Sigmoid colon (tissue), 7 donors: ENCODE results near the gene OR2C1. TPM values are rescaled to one million over a fixed set of nuclear protein-coding genes. Genes with fewer than 3 reads are reported as not detected.

Experiments used
- DNase-seq: peaks from one replicate; pipeline ENCODE4 v3.0.0-alpha.2; 2019
- H3K27ac ChIP-seq, 4 donors: fragments of 200-600 bp; sonication (generic); one replicate each; pipeline ENCODE4 v1.5.1; 2016 to 2019; ENCODE audit warnings: mild to moderate bottlenecking in 1 of 4
- H3K27me3 ChIP-seq, 3 donors: fragments of 200-600 bp; sonication (generic); one replicate each; pipeline ENCODE4 v1.5.1; 2019; ENCODE audit warnings: mild to moderate bottlenecking in 1 of 3
- H3K36me3 ChIP-seq, 4 donors: fragments of 200-600 bp; sonication (generic); one replicate each; pipeline ENCODE4 v1.5.1; 2016 to 2019
- H3K4me1 ChIP-seq, 4 donors: fragments of 200-600 bp; sonication (generic); one replicate each; pipeline ENCODE4 v1.5.1; 2017 to 2019
- H3K4me3 ChIP-seq, 4 donors: fragments of 200-600 bp; sonication (generic); one replicate each; pipeline ENCODE4 v1.5.1; 2017 to 2019; ENCODE audit warnings: mild to moderate bottlenecking in 2 of 4, moderate library complexity in 1 of 4
- H3K9me3 ChIP-seq, 4 donors: fragments of 200-600 bp in 3 of 4; sonication (generic) in 3 of 4; one replicate each; pipeline versions ENCODE4 v1.5.1 to v1.6.1; 2013 to 2019
- CTCF ChIP-seq, 4 experiments: fragments of 450-650 bp in 3 of 4; fragments of 200-600 bp in 1 of 4; IDR thresholded peaks; one replicate each; pipeline ENCODE4 v1.5.1; 2016 to 2019; ENCODE audit warnings: antibody characterized with exemption in 4 of 4, mild to moderate bottlenecking in 3 of 4, moderate library complexity in 2 of 4
- EP300 ChIP-seq, 4 donors: sonication (generic); formaldehyde crosslinking; IDR thresholded peaks; one replicate each; pipeline ENCODE4 v1.6.1; 2017; ENCODE audit warnings: antibody characterized with exemption in 4 of 4
- POLR2A ChIP-seq, 2 donors: fragments of 450-650 bp; IDR thresholded peaks; one replicate each; pipeline ENCODE4 v1.6.1; 2016; ENCODE audit warnings: antibody characterized with exemption in 2 of 2, mild to moderate bottlenecking in 2 of 2, moderate library complexity in 2 of 2
- POLR2AphosphoS5 ChIP-seq, 4 donors: sonication (generic); formaldehyde crosslinking; IDR thresholded peaks; one replicate each; pipeline ENCODE4 v1.6.1; 2017; ENCODE audit warnings: antibody characterized with exemption in 4 of 4
- WGBS, 2 donors: extraction: QIAGEN DNeasy Blood & Tissue Kit; methylation state at CpG; one replicate each; pipeline ENCODE4 v1.1.7; 2013; 5-methylcytosine and 5-hydroxymethylcytosine counted together
- intact Hi-C: fragments of 100-400 bp; cut with DNase I; formaldehyde crosslinking; loops from one replicate; pipeline ENCODE4 v1.15.1; 2023
- polyA plus RNA-seq, 3 donors: library from polyadenylated mRNA; stranded (reverse); fragments of 200-250 nt; gene quantifications; one replicate each; pipeline ENCODE4 v1.2.3, GENCODE V29; 2013
- total RNA-seq, 4 donors: library from RNA; depleted of rRNA; stranded (reverse); fragments of >200 nt; gene quantifications; one replicate each; pipeline ENCODE4 v1.1.0, GENCODE V29; 2016
- donor health status: healthy with polysubstance abuse.
- donor health status: Bipolar disorder and iron deficiency.
- donor health status: healthy.

Gene OR2C1
- total and polyA plus RNA-seq, 7 donors, result 0.09 to 1.4 (median 0.52) TPM; not detected in 3

- no peak for DNase-seq
- H3K4me3 ChIP-seq, result no peak overlapping the region
- TF ChIP-seq EP300 (IDR thresholded peaks at IDR 0.05) (no peak), POLR2AphosphoS5 (IDR thresholded peaks at IDR 0.05) (no peak), POLR2A (IDR thresholded peaks at IDR 0.05) (no peak), CTCF (IDR thresholded peaks at IDR 0.05) (no peak)
- H3K27ac ChIP-seq, result no peak overlapping the region
- peaks cover 0 to 6% (median 0%) of the 10 kb centered on the region in 4 donors for H3K36me3 ChIP-seq
- intact Hi-C loops, result no loop called here
- WGBS, 2 donors, result 96 to 97% methylated on average over 5 of the region's 5 CpGs
- H3K27me3 ChIP-seq, result no peaks in the 10 kb centered on the region
- H3K9me3 ChIP-seq, result peaks cover 13 to 47% (median 30%) of the 10 kb centered on the region in 4 donors
- no peaks in the 10 kb centered on the region for H3K4me1 ChIP-seq
Measured at GRCh38 chr16:3375680-3376079, 20.0 kb downstream of the OR2C1 start.

- DNase-seq, result no peak
- peaks cover 7 to 26% (median 10%) of the 10 kb centered on the region in 4 donors for H3K36me3 ChIP-seq
- H3K4me3 ChIP-seq, result no peak overlapping the region
- no peak overlapping the region for H3K27ac ChIP-seq
- peaks cover 33 to 68% (median 48%) of the 10 kb centered on the region in 4 donors for H3K9me3 ChIP-seq
- no peaks in the 10 kb centered on the region for H3K27me3 ChIP-seq
- no peaks in the 10 kb centered on the region for H3K4me1 ChIP-seq
- intact Hi-C loops, result no loop called here
- no peak for TF ChIP-seq CTCF (IDR thresholded peaks at IDR 0.05)
- TF ChIP-seq POLR2AphosphoS5 (IDR thresholded peaks at IDR 0.05), result no peak
- no peak for TF ChIP-seq POLR2A (IDR thresholded peaks at IDR 0.05)
Measured at GRCh38 chr16:3377917-3378316, 22.2 kb downstream of the OR2C1 start.

- Histone ChIP-seq H3K36me3 (peaks cover 27 to 64% (median 37%) of the 10 kb centered on the region in 4 donors), H3K4me1 (no peaks in the 10 kb centered on the region), H3K27me3 (no peaks in the 10 kb centered on the region), H3K27ac (no peak overlapping the region), H3K4me3 (no peak overlapping the region), H3K9me3 (peaks cover 59 to 81% (median 67%) of the 10 kb centered on the region in 4 donors)
- TF ChIP-seq CTCF (IDR thresholded peaks at IDR 0.05), result no peak
- no peak for TF ChIP-seq POLR2A (IDR thresholded peaks at IDR 0.05)
- no peak for TF ChIP-seq POLR2AphosphoS5 (IDR thresholded peaks at IDR 0.05)
- no peak for TF ChIP-seq EP300 (IDR thresholded peaks at IDR 0.05)
- no peak for DNase-seq
- intact Hi-C loops, result no loop called here
- 98% methylated on average over 10 of the region's 10 CpGs for WGBS, 2 donors
Measured at GRCh38 chr16:3383045-3383448, 27.4 kb downstream of the OR2C1 start.

- TF ChIP-seq EP300 (IDR thresholded peaks at IDR 0.05), result no peak
- TF ChIP-seq POLR2A (IDR thresholded peaks at IDR 0.05), result no peak
- TF ChIP-seq CTCF (IDR thresholded peaks at IDR 0.05), result no peak
- no peak for TF ChIP-seq POLR2AphosphoS5 (IDR thresholded peaks at IDR 0.05)
- intact Hi-C loops, result no loop called here
- H3K9me3 ChIP-seq, result peaks cover 34 to 65% (median 47%) of the 10 kb centered on the region in 4 donors
- H3K27me3 ChIP-seq, result no peaks in the 10 kb centered on the region
- H3K4me1 ChIP-seq, result no peaks in the 10 kb centered on the region
- H3K36me3 ChIP-seq, result peaks cover 33 to 84% (median 60%) of the 10 kb centered on the region in 4 donors
- no peak overlapping the region for H3K27ac ChIP-seq
- no peak for DNase-seq
- 97 to 98% methylated on average over 6 of the region's 6 CpGs for WGBS, 2 donors
- no peak overlapping the region for H3K4me3 ChIP-seq
Measured at GRCh38 chr16:3388325-3388724, 32.6 kb downstream of the OR2C1 start.
